Endodermal cell (in vitro differentiated cells): ENCODE measurements around the gene NCKAP5. TPM values are rescaled to one million over a fixed set of nuclear protein-coding genes. Genes with fewer than 3 reads are reported as not detected.

Experiments
- DNase-seq: peaks from one replicate; pipeline ENCODE4 v3.0.0-alpha.2; 2017
- H3K27ac ChIP-seq: 2 replicates; pipeline ENCODE4 v1.5.1; 2013; ENCODE audit warnings: mild to moderate bottlenecking, low read depth, low read length, moderate library complexity
- H3K27me3 ChIP-seq: 2 replicates; pipeline ENCODE4 v1.6.1; 2013; ENCODE audit warnings: mild to moderate bottlenecking, low read length, moderate library complexity; ENCODE audit not compliant: insufficient read depth, control insufficient read depth, poor library complexity, severe bottlenecking
- H3K36me3 ChIP-seq: 2 replicates; pipeline ENCODE4 v1.7.0; 2013; ENCODE audit warnings: mild to moderate bottlenecking, low read length, moderate library complexity; ENCODE audit not compliant: control insufficient read depth, insufficient read depth
- H3K4me1 ChIP-seq: one replicate; pipeline ENCODE4 v1.7.0; 2013; ENCODE audit warnings: low read length; ENCODE audit not compliant: control insufficient read depth, insufficient read depth
- H3K4me3 ChIP-seq: 2 replicates; pipeline ENCODE4 v1.5.1; 2013; ENCODE audit warnings: mild to moderate bottlenecking, low read length, moderate library complexity
- H3K9ac ChIP-seq: 2 replicates; pipeline ENCODE4 v1.6.1; 2013; ENCODE audit warnings: mild to moderate bottlenecking, low read length, moderate library complexity; ENCODE audit not compliant: poor library complexity, severe bottlenecking; ENCODE audit errors: extremely low read depth
- H3K9me3 ChIP-seq: 2 replicates; pipeline ENCODE4 v1.6.1; 2013; ENCODE audit warnings: mild to moderate bottlenecking, low read length, moderate library complexity; ENCODE audit not compliant: control insufficient read depth
- H3K27ac Mint-ChIP-seq: 2 replicates; pipeline ENCODE4 v1.8.0; 2020; ENCODE audit warnings: mixed read lengths
- H3K27me3 Mint-ChIP-seq: 2 replicates; pipeline ENCODE4 v1.8.0; 2021; ENCODE audit warnings: mild to moderate bottlenecking, mixed read lengths; ENCODE audit not compliant: insufficient read depth
- H3K36me3 Mint-ChIP-seq: 2 replicates; pipeline ENCODE4 v1.8.0; 2020; ENCODE audit warnings: low read depth, mixed read lengths
- H3K4me1 Mint-ChIP-seq: 2 replicates; pipeline ENCODE4 v1.8.0; 2020; ENCODE audit warnings: mixed read lengths
- H3K4me3 Mint-ChIP-seq: 2 replicates; pipeline ENCODE4 v1.8.0; 2020; ENCODE audit warnings: mild to moderate bottlenecking, moderate library complexity, mixed read lengths
- H3K9me3 Mint-ChIP-seq: 2 replicates; pipeline ENCODE4 v1.8.0; 2020; ENCODE audit warnings: mild to moderate bottlenecking, mixed read lengths
- WGBS, 2 experiments: methylation state at CpG; one replicate each; pipeline versions ENCODE4 v1.1.5 to v1.1.7; 2013; ENCODE audit warnings: missing lambda C conversion rate in 2 of 2, mixed read lengths in 1 of 2; ENCODE audit not compliant: insufficient coverage in 1 of 2, insufficient read length in 1 of 2; 5-methylcytosine and 5-hydroxymethylcytosine counted together
- total RNA-seq, 2 donors: library from RNA; stranded (reverse); fragmentation: NEBNext Ultra II Directional in 1 of 2; extraction: Animal tissue kit (Norgen Biotek cat#: 25700) in 1 of 2; gene quantifications; 2 replicates in 1 of 2; 3 replicates in 1 of 2; pipeline ENCODE4 v1.2.1, GENCODE V29; 2021
- TF ChIP-seq, protein P1 (sequence below): fragments of 200-600 bp; sonication (generic); conservative IDR thresholded peaks from 2 replicates; pipeline ENCODE4 v1.5.0; 2021; ENCODE audit warnings: antibody characterized with exemption, mild to moderate bottlenecking

NCKAP5 gene
- total RNA-seq, 2 donors from 2014 or later: 0.58 to 0.92 TPM

GRCh38 chr2:133532919-133533318 lies 35.3 kb downstream of the NCKAP5 start:
- H3K27ac ChIP-seq: no peak overlapping the region
- H3K27ac Mint-ChIP-seq: no peak overlapping the region
- no peaks in the 10 kb centered on the region for H3K9me3 ChIP-seq
- no peak overlapping the region for H3K4me3 ChIP-seq
- TF ChIP-seq, protein P1, sequence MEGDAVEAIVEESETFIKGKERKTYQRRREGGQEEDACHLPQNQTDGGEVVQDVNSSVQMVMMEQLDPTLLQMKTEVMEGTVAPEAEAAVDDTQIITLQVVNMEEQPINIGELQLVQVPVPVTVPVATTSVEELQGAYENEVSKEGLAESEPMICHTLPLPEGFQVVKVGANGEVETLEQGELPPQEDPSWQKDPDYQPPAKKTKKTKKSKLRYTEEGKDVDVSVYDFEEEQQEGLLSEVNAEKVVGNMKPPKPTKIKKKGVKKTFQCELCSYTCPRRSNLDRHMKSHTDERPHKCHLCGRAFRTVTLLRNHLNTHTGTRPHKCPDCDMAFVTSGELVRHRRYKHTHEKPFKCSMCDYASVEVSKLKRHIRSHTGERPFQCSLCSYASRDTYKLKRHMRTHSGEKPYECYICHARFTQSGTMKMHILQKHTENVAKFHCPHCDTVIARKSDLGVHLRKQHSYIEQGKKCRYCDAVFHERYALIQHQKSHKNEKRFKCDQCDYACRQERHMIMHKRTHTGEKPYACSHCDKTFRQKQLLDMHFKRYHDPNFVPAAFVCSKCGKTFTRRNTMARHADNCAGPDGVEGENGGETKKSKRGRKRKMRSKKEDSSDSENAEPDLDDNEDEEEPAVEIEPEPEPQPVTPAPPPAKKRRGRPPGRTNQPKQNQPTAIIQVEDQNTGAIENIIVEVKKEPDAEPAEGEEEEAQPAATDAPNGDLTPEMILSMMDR: no peak
- 90 to 97% methylated on average over 3 to 4 of the region's 4 CpGs for WGBS, 2 experiments
- H3K27me3 ChIP-seq: no peaks in the 10 kb centered on the region
- peaks cover 20% of the 10 kb centered on the region for H3K27me3 Mint-ChIP-seq
- H3K4me1 ChIP-seq: no peaks in the 10 kb centered on the region
- H3K9ac ChIP-seq: no peak overlapping the region
- no peaks in the 10 kb centered on the region for H3K36me3 ChIP-seq
- no peaks in the 10 kb centered on the region for H3K9me3 Mint-ChIP-seq
- no peaks in the 10 kb centered on the region for H3K36me3 Mint-ChIP-seq
- H3K4me1 Mint-ChIP-seq: no peaks in the 10 kb centered on the region
- no peak overlapping the region for H3K4me3 Mint-ChIP-seq
- DNase-seq: no peak

DNA sequence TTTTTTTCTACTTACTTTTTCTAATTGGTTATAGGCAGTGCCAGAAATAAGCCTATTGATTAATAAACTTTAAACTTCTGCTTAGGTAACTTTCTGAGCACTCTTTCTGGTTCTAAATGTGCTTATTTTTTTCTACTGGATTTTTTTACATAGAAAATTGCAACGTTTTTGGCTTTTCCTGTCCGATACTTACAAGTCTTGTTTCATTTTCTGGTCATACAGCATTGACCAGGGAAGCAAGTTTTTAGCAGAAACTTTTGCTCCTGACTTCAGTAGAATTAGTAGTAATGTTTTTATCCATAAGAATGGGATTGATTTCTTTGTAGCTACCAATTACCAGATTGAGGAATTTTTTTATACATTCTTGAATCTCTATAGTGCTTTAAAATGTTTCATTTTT lies 36.9 kb downstream of the NCKAP5 start:
- no peak overlapping the region for H3K4me3 Mint-ChIP-seq
- H3K36me3 Mint-ChIP-seq: no peaks in the 10 kb centered on the region
- H3K9me3 Mint-ChIP-seq: no peaks in the 10 kb centered on the region
- no peak overlapping the region for H3K27ac ChIP-seq
- no peaks in the 10 kb centered on the region for H3K27me3 ChIP-seq
- H3K27me3 Mint-ChIP-seq: peaks cover 20% of the 10 kb centered on the region
- H3K27ac Mint-ChIP-seq: no peak overlapping the region
- no peak overlapping the region for H3K4me3 ChIP-seq
- TF ChIP-seq, protein P1: no peak
- no peaks in the 10 kb centered on the region for H3K36me3 ChIP-seq
- H3K9me3 ChIP-seq: no peaks in the 10 kb centered on the region
- no peak overlapping the region for H3K9ac ChIP-seq
- no peaks in the 10 kb centered on the region for H3K4me1 Mint-ChIP-seq
- H3K4me1 ChIP-seq: no peaks in the 10 kb centered on the region
- no peak for DNase-seq
- WGBS, 2 experiments: 60 to 78% methylated on average over 1 to 2 of the region's 2 CpGs

GRCh38 chr2:133530645-133531044 lies 37.6 kb downstream of the NCKAP5 start:
- DNase-seq: peak; percentile 52
- H3K4me1 Mint-ChIP-seq: no peaks in the 10 kb centered on the region
- Histone ChIP-seq H3K9me3 (no peaks in the 10 kb centered on the region), H3K36me3 (no peaks in the 10 kb centered on the region), H3K9ac (no peak overlapping the region), H3K27ac (no peak overlapping the region), H3K4me1 (no peaks in the 10 kb centered on the region), H3K27me3 (no peaks in the 10 kb centered on the region), H3K4me3 (no peak overlapping the region)
- H3K27ac Mint-ChIP-seq: no peak overlapping the region
- no peak overlapping the region for H3K4me3 Mint-ChIP-seq
- H3K9me3 Mint-ChIP-seq: no peaks in the 10 kb centered on the region
- no peaks in the 10 kb centered on the region for H3K36me3 Mint-ChIP-seq
- TF ChIP-seq, protein P1: peak; percentile 17
- peaks cover 17% of the 10 kb centered on the region for H3K27me3 Mint-ChIP-seq
